Esophagus muscularis mucosa (tissue), 4 donors: ENCODE data around the gene RBFOX2.

Experiments
- CTCF ChIP-seq, 3 experiments: fragments of 200-600 bp in 2 of 3; fragments of 450-650 bp in 1 of 3; sonication (generic) in 2 of 3; IDR thresholded peaks; one replicate each; pipeline ENCODE4 v1.5.1; 2017 to 2019; ENCODE audit warnings: antibody characterized with exemption in 3 of 3, mild to moderate bottlenecking in 2 of 3, moderate library complexity in 1 of 3
- EP300 ChIP-seq: sonication (generic); formaldehyde crosslinking; IDR thresholded peaks from one replicate; pipeline ENCODE4 v1.6.1; 2017; ENCODE audit warnings: antibody characterized with exemption
- POLR2A ChIP-seq: fragments of 450-650 bp; IDR thresholded peaks from one replicate; pipeline ENCODE4 v1.6.1; 2017; ENCODE audit warnings: antibody characterized with exemption, moderate library complexity, mild to moderate bottlenecking, low read depth
- POLR2AphosphoS5 ChIP-seq, 2 donors: sonication (generic); formaldehyde crosslinking; IDR thresholded peaks; one replicate each; pipeline ENCODE4 v1.6.1; 2017; ENCODE audit warnings: antibody characterized with exemption in 2 of 2

- TF ChIP-seq CTCF (IDR thresholded peaks at IDR 0.05) (no peak), EP300 (no peak), POLR2A (no peak), POLR2AphosphoS5 (IDR thresholded peaks at IDR 0.05) (no peak)
These were observed 122.7 kb downstream of the RBFOX2 start for GRCh38 chr22:35905894-35906293.
